ENCODE data around the gene DENND1B. TPM values are rescaled to one million over a fixed set of nuclear protein-coding genes. Genes with fewer than 3 reads are reported as not detected.

DENND1B gene
- total and polyA plus RNA-seq, 2 of the 13 experiments (the other 11 are each of a cell fraction or from before 2014, with no cell fraction given), result 2.6 to 5.7 TPM

- WGBS (ENCODE audit: low lambda C conversion rate), result 7% methylated on average over 1 of the region's 1 CpG
- no peak overlapping the region for H3K9ac ChIP-seq (ENCODE audit: insufficient read depth, low read depth, low read length)
- H3K4me3 ChIP-seq (replicated peaks in 1 of 3; ENCODE audit: insufficient read depth in 1 of 3, low read depth in 2 of 3, low read length in 3 of 3), result no peak overlapping the region
- DNase-seq (ENCODE audit: low spot score), result no peak
- intact Hi-C loops (cut with micrococcal nuclease; ENCODE audit: unreplicated experiment) (no loop called here), in situ Hi-C loops (cut with HindIII; ENCODE audit: extremely low pct_ligation_motif_present, low pct_unique_long_range_greater_than_20kb) (no loop called here)
- ChIA-PET POLR2A (no interaction called here), CTCF (ENCODE audit: low intra/inter-chr PET ratio, low total read pairs) (no interaction called here)
- TF ChIP-seq GTF2F1 (IDR thresholded peaks at IDR 0.05; ENCODE audit: low read length) (no peak), ZNF841 (CRISPR knock-in tag; IDR thresholded peaks at IDR 0.05; ENCODE audit: borderline replicate concordance) (no peak), GPN1 (CRISPR knock-in tag; IDR thresholded peaks at IDR 0.05; ENCODE audit: borderline replicate concordance) (no peak), PAXIP1 (CRISPR knock-in tag; conservative IDR thresholded peaks at IDR 0.05) (no peak), SMAD9 (CRISPR knock-in tag; IDR thresholded peaks at IDR 0.05) (no peak), ETV5 (CRISPR knock-in tag; IDR thresholded peaks at IDR 0.05; ENCODE audit: borderline replicate concordance) (no peak), TEAD3 (CRISPR knock-in tag; optimal IDR thresholded peaks at IDR 0.05; ENCODE audit: borderline replicate concordance) (no peak), ZSCAN5A (CRISPR knock-in tag; IDR thresholded peaks at IDR 0.05; ENCODE audit: borderline replicate concordance) (no peak), ZBTB44 (CRISPR knock-in tag; IDR thresholded peaks at IDR 0.05) (no peak), NR2F2 (IDR thresholded peaks at IDR 0.05; ENCODE audit: borderline replicate concordance, low read depth) (no peak), MBNL3 (CRISPR knock-in tag; conservative IDR thresholded peaks at IDR 0.05) (no peak)
- H2AFZ ChIP-seq (ENCODE audit: low read length), result no peak overlapping the region
- no peak for ATAC-seq
- no peaks in the 10 kb centered on the region for H3K36me3 ChIP-seq (replicated peaks in 1 of 2; ENCODE audit: control insufficient read depth in 1 of 2, insufficient read depth in 2 of 2, low read length in 2 of 2)
- H3K9me3 ChIP-seq (ENCODE audit: low read length), result no peaks in the 10 kb centered on the region
- BruUV-seq (replicated peaks), result no TSS peak
- no peak overlapping the region for H3K27ac ChIP-seq (ENCODE audit: extremely low read length, insufficient read depth, low read length)
- H3K4me1 ChIP-seq (ENCODE audit: insufficient read depth, low read length), result no peaks in the 10 kb centered on the region
- no peaks in the 10 kb centered on the region for H3K79me2 ChIP-seq (ENCODE audit: insufficient read depth, low read length)
- no peaks in the 10 kb centered on the region for H4K20me1 ChIP-seq (ENCODE audit: insufficient read depth, low read length)
- H3K27me3 ChIP-seq (ENCODE audit: control insufficient read depth in 1 of 2, insufficient read depth in 2 of 2, low read length in 2 of 2), result no peaks in the 10 kb centered on the region
- FAIRE-seq, result no peak
- H3K4me2 ChIP-seq (ENCODE audit: low read depth, low read length), result no peak overlapping the region
These were observed 304.9 kb downstream of the DENND1B start for GRCh38 chr1:197470330-197470729.
